ENCODE results near the gene SLK. TPM values are rescaled to one million over a fixed set of nuclear protein-coding genes. Genes with fewer than 3 reads are reported as not detected.

SLK gene
- total and polyA plus RNA-seq, 7 experiments from 2014 or later: 6.1 to 32.2 (median 23.7) TPM

Small RNA genes lying within 50 kb of the gene (microRNA-seq; reads per million reads assigned to microRNA genes)
- gene MIR936 (ENCODE audit: borderline microRNAs expressed): not detected

Other genes starting within 250 kb of the SLK start
- 10 to 100 TPM in 3 of 5 experiments, 1 to 10 TPM in 2; 7.1 to 20.5 (median 15.7) TPM for gene SH3PXD2A, start 111.6 kb upstream of the SLK start, total RNA-seq
- 1 to 10 TPM in 1 of 2 donors, under 1 TPM in 1; 0.54 to 1.0 TPM for gene SH3PXD2A, start 111.6 kb upstream of the SLK start, polyA plus RNA-seq
- 10 to 100 TPM; 28.8 to 42.6 (median 34.8) TPM for gene STN1, start 49.0 kb upstream of the SLK start, total RNA-seq
- gene STN1, start 49.0 kb upstream of the SLK start, polyA plus RNA-seq: 10 to 100 TPM; 71.5 to 83.7 TPM
- gene COL17A1, start 118.7 kb downstream of the SLK start, total RNA-seq: not detected
- gene COL17A1, start 118.7 kb downstream of the SLK start, polyA plus RNA-seq: not detected
- 10 to 100 TPM; 12.0 to 15.3 (median 14.2) TPM for gene SFR1, start 155.0 kb downstream of the SLK start, total RNA-seq
- gene SFR1, start 155.0 kb downstream of the SLK start, polyA plus RNA-seq: 10 to 100 TPM; 10.1 to 19.8 TPM

All from naive thymus-derived CD4-positive, alpha-beta T cell (primary cell).